SK-N-SH treated with all-trans-retinoic acid at 6 μM for 48 hours (cell line): ENCODE results near the gene ARID2.

ENCODE experiments used
- ARNTL ChIP-seq: fragments of 450-650 bp; formaldehyde crosslinking; IDR thresholded peaks from 2 replicates; pipeline ENCODE4 v1.5.0; 2020; ENCODE audit warnings: low read depth, mild to moderate bottlenecking, moderate library complexity, borderline replicate concordance
- BACH2 ChIP-seq: fragments of 250-450 bp; sonication (Bioruptor Pico); IDR thresholded peaks from 2 replicates; pipeline ENCODE4 v1.9.0; 2021; ENCODE audit warnings: mild to moderate bottlenecking, borderline replicate concordance
- CSDC2 ChIP-seq: fragments of 250-450 bp; sonication (Bioruptor Pico); IDR thresholded peaks from 2 replicates; pipeline ENCODE4 v1.5.0; 2020; ENCODE audit warnings: mild to moderate bottlenecking, moderate library complexity
- GLIS3 ChIP-seq: fragments of 250-450 bp; sonication (Bioruptor Pico); IDR thresholded peaks from 2 replicates; pipeline ENCODE4 v1.5.0; 2020; ENCODE audit warnings: mild to moderate bottlenecking, moderate library complexity
- OSR1 ChIP-seq: fragments of 250-450 bp; sonication (Bioruptor Pico); IDR thresholded peaks from 2 replicates; pipeline ENCODE4 v1.8.0; 2022; ENCODE audit warnings: moderate library complexity, mild to moderate bottlenecking, inconsistent platforms
- PATZ1 ChIP-seq: fragments of 250-450 bp; sonication (Bioruptor Pico); IDR thresholded peaks from 2 replicates; pipeline ENCODE4 v1.8.0; 2020; ENCODE audit warnings: mild to moderate bottlenecking, moderate library complexity, borderline replicate concordance
- POU6F1 ChIP-seq: fragments of 250-450 bp; sonication (Bioruptor Pico); IDR thresholded peaks from 2 replicates; pipeline ENCODE4 v1.8.0; 2021; ENCODE audit warnings: low read depth, mild to moderate bottlenecking, moderate library complexity, borderline replicate concordance
- RARB ChIP-seq: fragments of 250-450 bp; sonication (Bioruptor Pico); IDR thresholded peaks from 2 replicates; pipeline ENCODE4 v1.8.0; 2021; ENCODE audit warnings: mild to moderate bottlenecking, moderate library complexity
- SNAI2 ChIP-seq: fragments of 250-450 bp; sonication (Bioruptor Pico); IDR thresholded peaks from 2 replicates; pipeline ENCODE4 v1.5.0; 2020; ENCODE audit warnings: mild to moderate bottlenecking, moderate library complexity
- TCF4 ChIP-seq: fragments of 250-450 bp; sonication (Bioruptor Pico); IDR thresholded peaks from 2 replicates; pipeline ENCODE4 v1.8.0; 2021; ENCODE audit warnings: mild to moderate bottlenecking, moderate library complexity, borderline replicate concordance
- ZC3H10 ChIP-seq: fragments of 250-450 bp; sonication (Bioruptor Pico); IDR thresholded peaks from 2 replicates; pipeline ENCODE4 v1.5.1; 2021; ENCODE audit warnings: mild to moderate bottlenecking, moderate library complexity
- ZFP3 ChIP-seq: fragments of 250-450 bp; sonication (Bioruptor Pico); IDR thresholded peaks from 2 replicates; pipeline ENCODE4 v1.5.0; 2020; ENCODE audit warnings: mild to moderate bottlenecking, moderate library complexity
- ZNF565 ChIP-seq: fragments of 450-650 bp; formaldehyde crosslinking; conservative IDR thresholded peaks from 2 replicates; pipeline ENCODE4 v1.5.0; 2020; ENCODE audit warnings: low read depth, mild to moderate bottlenecking, moderate library complexity
- ZNF70 ChIP-seq: fragments of 450-650 bp; formaldehyde crosslinking; IDR thresholded peaks from 2 replicates; pipeline ENCODE4 v1.5.0; 2020; ENCODE audit warnings: mild to moderate bottlenecking, moderate library complexity

GRCh38 chr12:45879363-45879895 is 149.9 kb downstream of the ARID2 start:
- TF ChIP-seq RARB (CRISPR knock-in tag) (no peak), ZFP3 (CRISPR knock-in tag) (no peak), PATZ1 (CRISPR knock-in tag) (no peak), POU6F1 (CRISPR knock-in tag) (no peak), OSR1 (no peak), BACH2 (CRISPR knock-in tag) (no peak), ARNTL (no peak), TCF4 (CRISPR knock-in tag) (no peak), SNAI2 (CRISPR knock-in tag) (no peak), ZNF70 (no peak), ZC3H10 (CRISPR knock-in tag) (no peak), ZNF565 (CRISPR knock-in tag) (no peak), GLIS3 (no peak), CSDC2 (CRISPR knock-in tag) (no peak)
